ENCODE results near the gene TMEM239. TPM values are rescaled to one million over a fixed set of nuclear protein-coding genes. Genes with fewer than 3 reads are reported as not detected.

Gene TMEM239
- total RNA-seq, 4 donors from 2014 or later = not detected

GRCh38 chr20:2773812-2774211, 42.4 kb upstream of the TMEM239 start:
- DNase-seq (no peak), ATAC-seq (no peak)
- in situ Hi-C loops (cut with MboI; ENCODE audit: low sequenced_read_pairs in 4 of 4) (no loop called here), intact Hi-C loops (cut with DNase I; ENCODE audit: low total_unique reads) (no loop called here)
- Histone ChIP-seq H3K27me3 (peaks cover 0 to 13% (median 0%) of the 10 kb centered on the region in 3 donors), H3K27ac (no peak overlapping the region), H3K4me1 (no peaks in the 10 kb centered on the region), H3K9me3 (no peaks in the 10 kb centered on the region), H3K36me3 (no peaks in the 10 kb centered on the region), H3K4me3 (no peak overlapping the region)
- TF ChIP-seq POLR2A (IDR thresholded peaks at IDR 0.05) = no peak
- no peak for TF ChIP-seq CTCF (IDR thresholded peaks at IDR 0.05 in 4 of 5, conservative IDR thresholded peaks at IDR 0.05 in 1 of 5)

GRCh38 chr20:2775139-2775538, 41.0 kb upstream of the TMEM239 start:
- no peak for TF ChIP-seq POLR2A (IDR thresholded peaks at IDR 0.05)
- no peak for TF ChIP-seq CTCF (IDR thresholded peaks at IDR 0.05 in 4 of 5, conservative IDR thresholded peaks at IDR 0.05 in 1 of 5)
- in situ Hi-C loops (cut with MboI; ENCODE audit: low sequenced_read_pairs in 4 of 4) (no loop called here), intact Hi-C loops (cut with DNase I; ENCODE audit: low total_unique reads) (no loop called here)
- H3K36me3 ChIP-seq = no peaks in the 10 kb centered on the region
- no peak overlapping the region for H3K27ac ChIP-seq
- no peaks in the 10 kb centered on the region for H3K4me1 ChIP-seq
- H3K9me3 ChIP-seq = no peaks in the 10 kb centered on the region
- H3K4me3 ChIP-seq = no peak overlapping the region
- peaks cover 0 to 13% (median 0%) of the 10 kb centered on the region in 3 donors for H3K27me3 ChIP-seq
- ATAC-seq (no peak), DNase-seq (no peak)

GRCh38 chr20:2778602-2779321, 37.4 kb upstream of the TMEM239 start:
- peaks cover 0 to 15% (median 0%) of the 10 kb centered on the region in 3 donors for H3K27me3 ChIP-seq
- no peak overlapping the region for H3K4me3 ChIP-seq
- in situ Hi-C loops (cut with MboI; ENCODE audit: low sequenced_read_pairs in 4 of 4) (no loop called here), intact Hi-C loops (cut with DNase I; ENCODE audit: low total_unique reads) (no loop called here)
- H3K36me3 ChIP-seq = no peaks in the 10 kb centered on the region
- no peaks in the 10 kb centered on the region for H3K9me3 ChIP-seq
- ATAC-seq = no peak
- H3K4me1 ChIP-seq = no peaks in the 10 kb centered on the region
- no peak for DNase-seq
- TF ChIP-seq POLR2A (IDR thresholded peaks at IDR 0.05) (no peak), CTCF (IDR thresholded peaks at IDR 0.05 in 4 of 5, conservative IDR thresholded peaks at IDR 0.05 in 1 of 5) (no peak)
- no peak overlapping the region for H3K27ac ChIP-seq

DNA sequence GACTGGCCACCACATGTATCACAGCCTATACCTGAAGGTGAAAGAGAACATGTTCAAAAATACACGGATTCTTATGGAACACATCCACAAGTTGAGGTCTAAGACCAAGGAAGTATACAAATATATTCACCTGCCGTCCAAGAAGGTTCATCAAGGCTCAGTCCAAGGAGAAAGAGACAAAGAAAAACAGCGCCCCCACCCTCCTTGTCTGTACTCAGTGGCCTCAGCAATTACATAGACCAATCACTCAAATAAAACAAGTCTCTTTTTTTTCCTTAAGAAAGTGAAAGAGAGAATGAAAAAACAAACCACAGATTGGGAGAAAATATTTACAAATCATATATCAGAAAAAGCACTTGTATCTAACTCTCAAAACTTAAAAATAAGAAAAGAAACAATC, 35.2 kb upstream of the TMEM239 start:
- no peak for TF ChIP-seq CTCF (IDR thresholded peaks at IDR 0.05 in 4 of 5, conservative IDR thresholded peaks at IDR 0.05 in 1 of 5)
- no peak for TF ChIP-seq POLR2A (IDR thresholded peaks at IDR 0.05)
- Histone ChIP-seq H3K36me3 (no peaks in the 10 kb centered on the region), H3K4me3 (no peak overlapping the region), H3K4me1 (no peaks in the 10 kb centered on the region), H3K9me3 (no peaks in the 10 kb centered on the region), H3K27ac (no peak overlapping the region), H3K27me3 (peaks cover 0 to 11% (median 0%) of the 10 kb centered on the region in 3 donors)
- in situ Hi-C loops (cut with MboI; ENCODE audit: low sequenced_read_pairs in 4 of 4) (no loop called here), intact Hi-C loops (cut with DNase I; ENCODE audit: low total_unique reads) (no loop called here)
- DNase-seq = no peak
- no peak for ATAC-seq
